OCI-LY1 (cell line): ENCODE results near the gene TMC4.

Experiments used
- EZH2 ChIP-seq: fragments of 200-600 bp; sonication (generic), shearing (Covaris generic); IDR thresholded peaks from 2 replicates; pipeline ENCODE4 v1.8.0; 2017; ENCODE audit warnings: borderline replicate concordance, mixed run types, mild to moderate bottlenecking, antibody characterized with exemption, low read length, moderate library complexity, mixed read lengths
- TF ChIP-seq, protein P1 (sequence below): fragments of 200-600 bp; sonication (generic), shearing (Covaris generic); IDR thresholded peaks from 2 replicates; pipeline ENCODE4 v1.5.1; 2017; ENCODE audit warnings: mild to moderate bottlenecking, antibody characterized with exemption, low read length, moderate library complexity, mixed read lengths

DNA sequence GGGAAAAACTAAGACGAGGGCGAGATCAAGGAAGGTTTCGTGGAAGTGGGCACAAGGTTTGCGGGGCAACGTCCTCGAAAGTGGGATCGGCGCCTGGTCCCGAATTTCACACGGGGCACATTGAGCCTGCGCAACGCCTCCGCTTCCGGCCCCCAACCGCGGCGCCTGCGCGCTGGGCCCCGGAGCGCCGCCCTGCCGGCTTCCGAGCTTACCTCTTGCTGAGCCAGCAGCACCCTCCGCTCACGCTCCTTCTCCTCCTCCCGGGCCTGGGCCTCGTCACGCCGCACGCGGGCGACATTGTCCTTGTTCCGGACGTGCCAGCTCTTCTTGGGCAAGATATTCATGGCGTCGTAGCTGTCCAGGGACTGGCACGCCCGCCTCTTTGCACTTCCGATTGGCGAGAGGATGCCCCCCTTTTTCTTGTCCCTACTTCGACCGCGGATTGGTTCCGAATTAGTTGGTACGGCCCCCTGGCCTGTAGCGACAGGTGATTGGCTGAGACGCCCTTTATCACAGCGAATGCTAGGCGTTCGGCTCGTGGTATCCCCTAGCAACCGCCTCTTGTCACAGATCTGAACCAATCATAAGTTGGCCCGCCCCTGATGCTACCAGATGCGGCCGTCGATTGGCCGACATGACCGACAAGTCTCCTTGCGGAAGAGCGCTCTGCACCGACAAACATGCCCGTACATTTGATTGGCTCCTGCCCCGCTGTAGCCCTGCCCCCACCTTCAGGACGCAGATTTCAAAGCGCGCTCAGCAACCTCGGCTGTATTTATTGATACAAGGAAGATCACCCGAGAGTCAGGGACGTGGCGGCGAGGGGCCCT is 13.4 kb downstream of the TMC4 start, which contains the start of gene LENG1:
- TF ChIP-seq, protein P1, sequence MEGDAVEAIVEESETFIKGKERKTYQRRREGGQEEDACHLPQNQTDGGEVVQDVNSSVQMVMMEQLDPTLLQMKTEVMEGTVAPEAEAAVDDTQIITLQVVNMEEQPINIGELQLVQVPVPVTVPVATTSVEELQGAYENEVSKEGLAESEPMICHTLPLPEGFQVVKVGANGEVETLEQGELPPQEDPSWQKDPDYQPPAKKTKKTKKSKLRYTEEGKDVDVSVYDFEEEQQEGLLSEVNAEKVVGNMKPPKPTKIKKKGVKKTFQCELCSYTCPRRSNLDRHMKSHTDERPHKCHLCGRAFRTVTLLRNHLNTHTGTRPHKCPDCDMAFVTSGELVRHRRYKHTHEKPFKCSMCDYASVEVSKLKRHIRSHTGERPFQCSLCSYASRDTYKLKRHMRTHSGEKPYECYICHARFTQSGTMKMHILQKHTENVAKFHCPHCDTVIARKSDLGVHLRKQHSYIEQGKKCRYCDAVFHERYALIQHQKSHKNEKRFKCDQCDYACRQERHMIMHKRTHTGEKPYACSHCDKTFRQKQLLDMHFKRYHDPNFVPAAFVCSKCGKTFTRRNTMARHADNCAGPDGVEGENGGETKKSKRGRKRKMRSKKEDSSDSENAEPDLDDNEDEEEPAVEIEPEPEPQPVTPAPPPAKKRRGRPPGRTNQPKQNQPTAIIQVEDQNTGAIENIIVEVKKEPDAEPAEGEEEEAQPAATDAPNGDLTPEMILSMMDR = peak; percentile 28; the same call in 1 of the 2 replicates
- TF ChIP-seq EZH2 = no peak
